H1 (cell line): ENCODE data around the gene PACS1. TPM values are rescaled to one million over a fixed set of nuclear protein-coding genes. Genes with fewer than 3 reads are reported as not detected.

Experiments used
- CHD7 ChIP-seq: fragments of 300-600 bp; sonication (generic); IDR thresholded peaks from 2 replicates; pipeline ENCODE4 v1.7.1; 2012; ENCODE audit warnings: low read length, moderate library complexity, mild to moderate bottlenecking, inconsistent platforms; ENCODE audit not compliant: insufficient replicate concordance
- MAFK ChIP-seq: IDR thresholded peaks from 2 replicates; pipeline ENCODE4 v1.6.1; 2012; ENCODE audit warnings: low read depth, mild to moderate bottlenecking, improper control_type of control experiment, low read length
- polyA plus RNA-seq, 7 experiments: library from polyadenylated mRNA; depleted of rRNA in 3 of 7; stranded (reverse) in 5 of 7; unstranded in 2 of 7; fragments of >200 nt in 5 of 7; fragments of 200-250 nt in 2 of 7; gene quantifications; 1 replicate in 5 of 7; 2 replicates in 1 of 7; 4 replicates in 1 of 7; pipeline versions ENCODE4 v1.2.1 to v1.2.3, GENCODE V29; 2011 to 2013; ENCODE audit warnings: missing spikeins in 2 of 7, mixed read lengths in 2 of 7
- total RNA-seq: library from RNA; stranded (reverse); fragmentation: NEBNext Ultra II Directional; extraction: Animal tissue kit (Norgen Biotek cat#: 25700); gene quantifications from 2 replicates; pipeline ENCODE4 v1.2.1, GENCODE V29; 2021

Gene PACS1
- total and polyA plus RNA-seq, 2 of the 8 experiments (the other 6 are each of a cell fraction or from before 2014, with no cell fraction given), result 11.5 to 36.0 TPM

GRCh38 chr11:66183494-66184048 is 113.5 kb downstream of the PACS1 start (continued):
- TF ChIP-seq CHD7, result no peak
- TF ChIP-seq MAFK, result no peak
